NCI-H2227 (cell line): ENCODE results near the gene OR2V1.
"Not testable (repeated sequence)": the region's sequence is repeated elsewhere in the genome, so short reads cannot be mapped to it uniquely, and the experiment has no call there.

Experiments used
- DNase-seq: peaks from one replicate; lab custom pipeline; 2025; ENCODE audit not compliant: unreplicated experiment; lab: John Stamatoyannopoulos, UW

OR2V1 gene

DNA sequence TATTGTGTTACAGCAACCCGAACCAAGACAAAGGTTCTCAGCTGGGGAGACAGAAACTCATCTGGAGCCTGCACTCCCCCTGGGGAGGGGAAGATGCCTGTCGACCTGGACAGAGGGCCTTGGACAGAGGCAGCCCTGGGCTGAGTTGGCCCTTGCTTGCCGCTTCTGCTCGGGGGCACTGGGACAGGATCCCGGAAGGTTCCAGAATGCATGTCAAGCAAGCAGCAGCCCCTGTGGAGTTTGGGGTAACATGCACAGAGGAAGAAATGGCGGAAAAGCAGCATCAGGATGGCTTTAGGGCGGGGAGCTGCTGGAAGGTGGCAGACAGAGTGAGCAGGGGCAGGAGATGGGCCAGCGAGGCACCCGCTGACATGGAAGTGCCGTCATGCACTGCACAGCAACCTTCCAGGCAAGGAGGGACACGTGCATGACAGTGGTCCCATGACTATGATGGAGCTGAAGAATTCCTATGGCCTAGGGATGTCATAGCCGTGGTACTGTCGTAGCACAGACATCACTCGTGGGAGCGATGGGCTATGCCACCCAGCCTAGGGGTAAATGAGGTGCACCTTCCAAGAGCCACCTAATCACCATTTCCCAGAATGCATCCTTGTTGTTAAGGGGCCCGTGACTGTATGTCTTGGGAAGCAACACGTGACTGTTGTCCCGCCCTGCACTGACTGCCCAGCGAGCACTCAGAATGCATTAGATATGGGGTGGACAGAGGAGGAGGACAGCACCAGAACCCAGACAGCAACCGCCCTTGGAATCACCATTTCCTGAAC lies 26.2 kb downstream of the OR2V1 start:
- DNase-seq, result not testable (repeated sequence)

GRCh38 chr5:181104259-181104568 lies 26.8 kb downstream of the OR2V1 start:
- DNase-seq, result not testable (repeated sequence)

DNA sequence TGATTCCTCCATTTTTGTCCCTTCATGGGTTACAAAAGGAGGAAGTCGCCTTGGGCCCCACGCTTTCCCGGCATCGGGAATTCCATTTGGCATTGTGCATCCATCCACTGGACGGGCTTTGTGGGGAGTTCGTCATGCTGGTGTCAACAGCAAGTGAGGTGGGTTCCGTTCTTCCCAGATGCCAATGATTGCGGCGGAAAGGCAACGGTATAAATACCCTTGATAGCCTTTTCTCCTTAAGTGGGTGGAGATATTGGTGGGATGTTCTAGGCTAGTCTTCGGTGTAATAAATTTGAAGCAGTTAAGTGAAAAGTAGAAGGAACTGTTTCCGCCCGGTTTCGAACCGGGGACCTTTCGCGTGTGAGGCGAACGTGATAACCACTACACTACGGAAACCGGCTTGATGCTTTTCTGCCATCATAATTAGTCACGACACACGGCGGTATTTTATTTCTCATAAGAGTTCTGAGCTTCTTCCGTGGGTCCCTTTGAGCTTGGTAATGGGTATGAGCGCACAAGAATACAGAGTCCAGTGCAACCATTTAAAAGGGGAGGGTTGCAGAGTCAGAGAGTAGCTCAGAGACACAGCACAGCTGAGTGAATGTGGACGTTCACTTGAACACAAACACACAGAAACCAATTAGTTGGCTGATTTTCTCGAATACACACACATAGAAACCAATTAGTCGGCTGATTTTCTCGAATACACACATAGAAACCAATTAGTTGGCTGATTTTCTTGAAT lies 28.9 kb downstream of the OR2V1 start:
- not testable (repeated sequence) for DNase-seq

- DNase-seq, result not testable (repeated sequence)
Measured at GRCh38 chr5:181101030-181101641, 29.8 kb downstream of the OR2V1 start.

- no peak for DNase-seq
Measured at GRCh38 chr5:181100121-181100875, 30.7 kb downstream of the OR2V1 start.

DNA sequence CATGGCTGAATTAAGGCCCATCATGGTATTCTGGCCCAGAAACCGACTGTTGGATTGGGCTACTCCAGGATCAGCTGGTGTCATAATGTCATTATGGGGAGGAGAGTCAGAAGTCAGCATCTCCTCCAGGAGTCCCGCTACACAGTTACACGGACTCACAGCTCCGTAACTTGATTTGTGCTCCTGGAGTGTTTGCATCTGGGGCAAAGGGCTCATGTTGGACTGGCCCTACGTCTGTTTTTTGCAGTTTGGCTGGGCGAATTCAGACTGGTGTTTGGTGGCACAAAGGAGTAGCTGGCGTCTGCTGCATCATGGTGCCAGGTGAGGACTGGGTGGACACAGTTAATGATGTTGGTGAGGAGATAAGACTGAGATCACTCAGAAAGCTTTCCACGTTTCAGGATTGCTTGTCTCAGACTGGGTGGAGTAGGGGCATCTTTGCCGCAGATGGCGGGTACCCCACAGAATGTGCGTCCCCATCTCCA lies 31.3 kb downstream of the OR2V1 start:
- no peak for DNase-seq

GRCh38 chr5:181098762-181099601 lies 32.0 kb downstream of the OR2V1 start:
- DNase-seq, result no peak

DNA sequence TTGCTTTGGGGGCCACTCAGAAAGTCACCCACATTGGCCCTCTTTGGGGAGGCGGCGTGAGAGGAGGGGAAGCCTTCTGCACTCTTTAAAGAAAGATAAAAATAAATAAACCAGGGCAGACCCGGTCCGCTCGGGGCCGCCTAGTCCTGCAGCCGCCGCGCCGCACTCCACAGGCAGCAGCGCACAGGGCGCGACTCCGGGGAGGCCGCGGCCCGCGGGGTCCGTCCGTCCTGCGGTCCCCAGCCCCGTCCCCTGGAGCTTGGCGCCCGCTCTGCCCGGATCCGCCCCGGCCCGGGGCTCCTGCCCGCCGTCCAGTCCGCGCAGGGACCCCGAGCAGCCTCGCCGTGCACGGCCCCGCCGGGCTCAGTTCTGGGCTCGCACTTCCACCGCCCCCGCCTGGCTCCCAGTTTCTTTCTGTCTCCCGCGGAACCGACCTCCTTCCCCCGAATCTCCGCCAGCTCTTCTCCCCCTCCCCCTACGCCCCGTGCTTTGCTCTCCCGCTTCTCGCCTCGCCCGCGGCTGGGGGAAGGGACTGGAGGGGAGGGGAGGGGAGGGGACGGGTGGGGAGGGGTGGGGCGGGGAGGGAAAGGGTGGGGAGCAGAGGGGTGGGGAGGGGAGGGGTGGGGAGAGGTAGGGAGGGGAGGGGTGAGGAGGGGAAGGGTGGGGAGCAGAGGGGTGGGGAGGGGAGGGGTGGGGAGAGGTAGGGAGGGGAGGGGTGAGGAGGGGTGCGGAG lies 33.0 kb downstream of the OR2V1 start:
- DNase-seq, result not testable (repeated sequence)

DNA sequence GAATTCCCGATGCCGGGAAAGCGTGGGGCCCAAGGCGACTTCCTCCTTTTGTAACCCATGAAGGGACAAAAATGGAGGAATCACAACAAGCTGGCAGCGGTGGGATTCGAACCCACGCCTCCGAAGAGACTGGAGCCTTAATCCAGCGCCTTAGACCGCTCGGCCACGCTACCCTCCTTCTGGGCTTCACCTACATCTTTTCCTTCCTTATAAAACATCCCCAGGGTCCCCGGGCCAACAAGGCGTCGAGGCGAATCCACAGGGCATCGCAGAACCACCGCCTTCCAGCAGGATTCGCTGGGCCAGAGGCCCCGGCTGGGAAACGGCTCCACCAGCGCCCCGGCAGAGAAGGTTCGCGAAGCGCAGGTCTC lies 33.6 kb downstream of the OR2V1 start:
- DNase-seq, result not testable (repeated sequence)

DNA sequence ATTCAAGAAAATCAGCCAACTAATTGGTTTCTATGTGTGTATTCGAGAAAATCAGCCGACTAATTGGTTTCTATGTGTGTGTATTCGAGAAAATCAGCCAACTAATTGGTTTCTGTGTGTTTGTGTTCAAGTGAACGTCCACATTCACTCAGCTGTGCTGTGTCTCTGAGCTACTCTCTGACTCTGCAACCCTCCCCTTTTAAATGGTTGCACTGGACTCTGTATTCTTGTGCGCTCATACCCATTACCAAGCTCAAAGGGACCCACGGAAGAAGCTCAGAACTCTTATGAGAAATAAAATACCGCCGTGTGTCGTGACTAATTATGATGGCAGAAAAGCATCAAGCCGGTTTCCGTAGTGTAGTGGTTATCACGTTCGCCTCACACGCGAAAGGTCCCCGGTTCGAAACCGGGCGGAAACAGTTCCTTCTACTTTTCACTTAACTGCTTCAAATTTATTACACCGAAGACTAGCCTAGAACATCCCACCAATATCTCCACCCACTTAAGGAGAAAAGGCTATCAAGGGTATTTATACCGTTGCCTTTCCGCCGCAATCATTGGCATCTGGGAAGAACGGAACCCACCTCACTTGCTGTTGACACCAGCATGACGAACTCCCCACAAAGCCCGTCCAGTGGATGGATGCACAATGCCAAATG lies 34.1 kb downstream of the OR2V1 start:
- DNase-seq, result not testable (repeated sequence)

DNA sequence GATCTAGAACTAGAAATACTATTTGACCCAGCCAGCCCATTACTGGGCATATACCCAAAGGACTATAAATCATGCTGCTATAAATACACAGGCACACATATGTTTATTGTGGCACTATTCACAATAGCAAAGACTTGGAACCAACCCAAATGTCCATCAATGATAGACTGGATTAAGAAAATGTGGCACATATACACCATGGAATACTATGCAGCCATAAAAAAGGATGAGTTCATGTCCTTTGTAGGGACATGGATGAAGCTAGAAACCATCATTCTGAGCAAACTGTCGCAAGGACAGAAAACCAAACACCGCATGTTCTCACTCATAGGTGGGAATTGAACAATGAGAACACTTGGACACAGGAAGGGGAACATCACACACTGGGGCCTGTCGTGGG lies 35.8 kb downstream of the OR2V1 start:
- DNase-seq, result not testable (repeated sequence)

GRCh38 chr5:181092428-181092827 lies 38.5 kb downstream of the OR2V1 start:
- DNase-seq, result no peak

DNA sequence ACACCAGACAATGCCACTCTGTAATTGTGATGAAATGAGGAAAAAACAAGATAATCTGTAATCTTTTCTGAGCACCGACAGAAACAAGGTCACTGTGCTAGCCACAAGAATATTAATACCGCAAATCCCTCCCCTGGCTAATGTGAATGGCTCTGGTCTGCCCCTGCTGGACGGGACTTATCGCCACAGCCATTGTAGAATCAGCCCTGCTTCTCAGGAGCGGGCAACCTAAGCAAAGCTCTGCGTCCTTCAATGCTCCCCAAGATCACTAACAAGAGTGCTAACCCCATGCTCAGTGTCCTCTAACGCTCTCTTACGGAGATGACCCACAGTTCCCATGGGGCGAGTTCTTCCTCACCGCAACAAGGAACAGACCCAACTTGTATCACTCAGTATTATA lies 42.7 kb downstream of the OR2V1 start:
- no peak for DNase-seq

DNA sequence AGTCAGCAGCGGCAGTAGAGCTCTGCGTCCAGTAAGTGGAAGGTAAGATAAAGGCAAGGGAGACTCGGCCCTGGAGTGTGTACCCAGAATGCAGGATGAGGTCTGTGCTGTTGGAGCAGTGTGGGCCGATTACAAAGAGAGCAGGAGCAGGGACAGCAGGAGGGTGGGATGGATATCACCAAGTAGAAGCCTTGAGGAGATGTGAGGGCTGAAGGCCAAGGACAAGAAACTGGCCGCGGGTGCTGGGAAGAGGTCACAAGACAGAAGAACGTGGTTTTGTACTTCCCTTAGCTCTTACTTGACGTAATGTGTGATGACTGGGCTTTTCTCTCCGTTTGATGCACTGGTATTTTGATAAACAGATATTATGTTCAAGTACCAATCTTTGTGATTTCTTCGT lies 43.7 kb downstream of the OR2V1 start:
- DNase-seq, result no peak

- DNase-seq, result no peak
Measured at GRCh38 chr5:181086884-181087205, 44.1 kb downstream of the OR2V1 start.

GRCh38 chr5:181086026-181086883 lies 44.7 kb downstream of the OR2V1 start:
- DNase-seq, result no peak

DNA sequence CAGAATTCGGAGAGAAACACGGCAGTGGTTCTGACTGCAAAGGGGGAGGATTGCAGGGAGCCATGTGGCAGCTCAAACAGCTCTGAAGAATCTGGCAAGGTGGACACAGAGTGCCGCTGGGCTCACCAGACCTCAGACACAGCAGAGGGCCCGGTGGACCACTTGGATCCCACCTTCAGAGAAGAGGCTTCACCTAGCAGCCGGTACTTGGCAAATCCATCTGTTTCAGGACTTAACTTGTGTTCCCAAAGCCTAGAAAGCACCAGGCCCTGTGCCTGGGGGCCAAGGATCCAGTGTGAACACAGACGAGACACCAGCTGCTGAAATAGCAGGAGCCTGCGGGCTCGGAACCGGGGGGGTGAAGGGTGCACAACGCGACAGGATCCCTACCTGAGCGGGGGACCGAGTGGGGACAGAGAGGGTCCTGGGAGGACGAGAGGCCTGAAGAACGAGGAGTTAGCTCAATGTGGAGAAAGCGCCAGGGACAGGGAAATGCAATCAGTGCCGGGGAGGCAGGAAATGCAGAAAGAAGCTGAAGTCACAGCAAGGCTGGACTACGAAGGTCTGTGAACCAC lies 46.3 kb downstream of the OR2V1 start:
- no peak for DNase-seq

GRCh38 chr5:181081989-181082388 lies 49.0 kb downstream of the OR2V1 start:
- DNase-seq, result no peak
